Stimulated activated CD4-positive, alpha-beta T cell treated with anti-CD3 and anti-CD28 coated beads, TNF-alpha, amount 100 ng/mL, for 1 hour (primary cell): ENCODE data around the gene RAPSN.

Experiments used
- DNase-seq, 3 donors: peaks; one replicate each; pipeline ENCODE4 v3.0.0-alpha.2; 2020; ENCODE audit warnings: low read depth in 3 of 3, low spot score in 1 of 3

The RAPSN gene

DNA sequence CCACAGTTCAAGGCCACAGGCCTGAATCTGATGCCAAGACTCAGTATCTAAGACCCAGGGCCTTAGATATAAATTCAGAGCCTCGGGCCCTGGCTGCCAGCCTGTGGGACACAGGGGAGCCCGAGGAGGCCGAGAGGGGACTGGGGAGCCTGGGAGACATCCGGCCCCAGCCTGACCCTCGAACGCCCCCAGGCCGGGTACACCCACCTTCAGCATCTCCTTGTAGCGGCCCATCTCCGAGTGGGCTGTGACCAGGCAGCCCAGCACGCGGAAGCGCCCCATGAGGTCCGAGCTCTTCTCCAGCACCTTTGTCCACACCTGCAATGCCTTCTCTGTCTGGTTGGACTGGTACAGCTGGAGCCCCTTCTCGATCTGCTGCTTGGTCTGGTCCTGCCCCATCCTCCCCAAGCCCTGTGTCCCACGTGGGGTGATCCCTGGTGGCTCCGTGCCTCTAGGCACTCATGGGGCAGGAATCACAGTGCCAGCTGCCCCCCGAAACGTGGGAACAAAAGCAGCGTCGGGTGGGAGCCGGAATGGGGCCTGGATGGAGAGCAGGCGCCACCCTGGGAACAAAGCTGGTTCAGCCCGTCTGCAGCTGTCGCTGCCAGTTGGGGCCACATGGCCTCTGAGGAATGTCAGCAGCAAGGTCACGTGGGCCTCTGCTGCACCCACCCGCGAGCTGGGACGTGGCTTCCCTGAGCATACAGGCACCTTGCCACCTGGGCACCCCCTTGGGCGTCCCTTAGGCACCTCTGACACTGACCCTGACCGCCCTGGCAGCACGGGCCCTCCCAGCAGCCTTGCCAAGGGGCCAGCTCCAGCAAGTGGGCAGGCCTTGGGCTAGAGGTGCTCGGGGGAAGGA is at the start of gene RAPSN:
RAPSN (minus strand) TSS at position 571 of the 862 bp plus-strand sequence; CDS start at position 399, 172 bp downstream.
- no peak for DNase-seq

DNA sequence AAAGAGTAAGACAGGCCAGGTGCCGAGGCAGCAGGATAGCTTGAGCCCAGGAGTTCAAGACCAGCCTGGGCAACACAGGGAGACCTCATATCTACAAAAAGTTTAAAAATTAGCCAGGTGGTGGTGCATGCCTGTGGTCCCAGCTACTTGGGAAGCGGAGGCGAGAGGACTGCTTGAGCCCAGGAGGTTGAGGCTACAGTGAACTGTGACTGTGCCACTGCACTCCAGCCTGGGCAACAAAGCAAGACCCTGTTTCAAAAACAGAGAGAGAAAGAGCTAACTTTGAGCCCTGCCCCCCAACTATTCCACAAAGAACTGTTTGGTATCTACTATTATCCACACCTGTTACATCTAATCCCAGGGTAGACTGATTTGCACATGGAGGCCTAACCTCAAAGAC is 49.2 kb upstream of the RAPSN start:
- DNase-seq = no peak

DNA sequence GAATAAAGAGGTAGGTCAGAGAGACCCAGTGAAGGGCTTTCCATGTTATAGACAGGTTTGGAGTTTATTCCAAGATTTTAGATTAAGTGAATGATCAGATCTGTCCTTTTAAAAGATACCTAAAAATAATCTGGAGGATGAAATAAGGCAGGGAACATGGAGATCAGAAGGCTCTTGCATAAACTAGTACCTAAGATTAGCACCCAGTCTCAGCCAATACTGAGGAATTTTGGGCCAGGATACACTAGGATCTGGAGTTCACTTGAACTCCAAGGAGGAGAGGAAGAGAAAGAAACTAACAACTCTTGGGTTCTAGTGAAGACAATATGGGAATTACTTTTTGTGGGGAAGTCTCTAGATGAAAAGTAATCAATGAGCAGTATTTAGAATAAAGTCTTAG is 47.9 kb upstream of the RAPSN start:
- no peak for DNase-seq

DNA sequence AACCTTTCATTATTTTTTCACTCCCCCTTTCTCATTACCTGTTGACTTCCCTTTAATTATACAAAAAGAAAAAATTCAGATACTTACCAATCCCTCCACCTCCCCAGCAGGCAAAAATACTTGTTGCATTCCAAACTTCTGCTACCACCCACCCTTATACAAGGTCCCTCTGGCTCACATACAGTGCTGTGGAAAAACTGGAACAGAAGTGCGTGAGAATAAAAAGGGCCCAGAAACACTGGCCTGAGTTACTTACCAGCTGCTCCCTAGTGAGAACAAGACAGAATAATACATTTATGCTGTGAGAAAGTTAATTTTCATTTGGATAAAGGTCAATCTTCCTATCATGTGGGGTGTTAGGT is 46.9 kb upstream of the RAPSN start:
- no peak for DNase-seq

DNA sequence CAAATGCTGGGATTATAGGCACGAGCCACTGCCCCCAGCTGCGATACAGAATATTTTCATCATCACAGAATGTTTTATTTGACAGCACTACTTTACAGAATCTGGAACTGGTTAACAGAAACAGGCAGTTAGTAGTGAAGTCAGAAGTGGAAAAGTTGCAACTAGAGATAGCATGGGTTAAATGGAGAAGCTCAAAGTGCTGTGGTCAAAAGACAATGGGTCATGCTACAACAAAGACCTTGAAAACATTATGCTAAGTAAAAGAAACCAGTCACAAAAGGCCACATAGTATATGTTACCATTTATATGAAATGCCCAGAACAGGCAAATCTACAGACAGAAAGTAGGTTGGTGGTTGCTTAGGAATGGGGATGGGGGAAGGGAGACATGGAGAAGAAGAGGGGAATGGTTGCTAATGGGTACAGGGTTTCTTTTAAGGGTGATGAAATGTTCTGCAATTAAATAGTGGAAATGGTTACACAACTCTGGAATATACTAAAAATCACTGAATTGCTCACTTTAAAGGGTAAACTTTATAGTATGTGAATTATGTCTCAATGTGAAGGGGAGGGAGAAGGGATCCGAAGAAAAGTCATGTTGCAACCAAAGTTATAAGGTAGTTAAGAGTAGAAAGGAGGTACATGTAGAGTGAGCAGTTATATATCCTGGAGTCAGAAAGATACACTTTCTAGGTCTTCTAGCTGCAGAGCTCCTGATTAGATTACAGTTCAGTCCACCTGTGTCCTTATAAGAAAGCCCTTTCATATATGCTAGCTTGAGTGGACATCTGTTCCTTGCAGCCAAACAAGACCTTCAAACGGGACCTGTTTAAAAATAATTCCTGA is 46.3 kb upstream of the RAPSN start:
- no peak for DNase-seq

DNA sequence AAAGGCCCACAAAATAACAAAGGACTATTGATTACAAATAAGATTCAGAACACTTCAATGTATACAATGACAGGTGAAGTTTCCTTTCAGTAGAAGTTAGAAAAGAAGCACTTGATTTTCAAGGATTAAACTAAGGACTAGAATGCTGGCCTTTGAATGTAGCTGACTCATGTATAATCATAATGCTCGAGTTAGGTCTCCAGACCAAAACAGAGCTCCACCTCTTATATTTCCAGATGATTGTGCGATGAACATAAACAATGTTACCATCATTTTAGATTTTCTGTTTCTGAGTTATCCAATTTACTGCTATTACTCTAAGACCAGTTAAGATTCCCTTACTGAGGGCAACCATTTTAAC is 40.4 kb upstream of the RAPSN start:
- DNase-seq = no peak

DNA sequence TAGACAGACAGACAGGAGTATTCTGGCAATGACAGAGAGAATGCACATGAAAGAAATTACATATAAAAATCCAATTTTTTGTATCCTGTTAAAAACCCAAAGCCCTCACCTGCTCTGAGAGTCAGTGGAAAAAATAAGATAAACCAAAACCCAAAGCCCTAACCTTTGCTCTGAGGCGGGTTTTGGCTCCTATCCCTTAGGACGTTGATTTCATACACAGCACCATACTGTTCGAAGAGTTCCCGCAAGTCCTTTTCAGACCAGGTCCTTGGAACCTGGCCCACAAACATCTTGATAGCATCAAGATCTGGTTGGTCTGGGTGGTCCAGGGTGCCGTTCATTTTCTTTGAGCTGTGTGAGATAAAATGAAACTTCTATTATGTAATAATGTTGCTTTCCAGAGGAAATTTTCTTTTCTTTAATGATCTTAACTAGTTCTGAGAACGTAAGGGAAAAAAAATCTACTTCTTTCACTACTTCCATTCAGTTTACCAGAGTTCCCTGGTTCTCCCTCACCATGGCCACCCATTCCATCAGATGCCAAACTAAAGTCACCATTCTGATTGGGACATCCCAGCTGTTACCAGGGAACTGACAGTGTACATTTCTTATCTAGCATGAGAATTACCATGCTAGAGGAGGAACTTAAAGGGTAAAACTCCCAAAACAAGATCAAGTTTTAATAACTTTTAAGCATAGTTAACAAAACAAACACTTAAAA is 39.9 kb upstream of the RAPSN start:
- no peak for DNase-seq

DNA sequence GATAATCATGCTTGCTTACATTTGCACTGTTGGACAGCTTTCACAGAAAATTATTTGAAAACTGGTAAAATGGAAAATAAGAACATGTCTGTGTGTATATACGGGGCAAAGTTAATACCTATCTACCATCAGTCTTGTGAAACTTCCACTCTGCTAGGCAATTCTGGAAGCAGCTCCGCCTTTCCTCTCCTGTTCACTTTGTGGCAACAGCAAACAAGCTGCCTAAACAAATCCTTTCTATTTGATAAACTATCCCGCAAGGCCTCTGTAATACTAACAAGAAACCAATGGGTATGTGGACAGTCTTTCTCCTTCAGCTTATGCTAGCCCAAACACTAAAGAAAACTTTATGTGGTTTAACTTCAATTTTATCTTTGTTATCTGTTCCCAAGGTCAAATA is 39.2 kb upstream of the RAPSN start:
- DNase-seq = no peak

DNA sequence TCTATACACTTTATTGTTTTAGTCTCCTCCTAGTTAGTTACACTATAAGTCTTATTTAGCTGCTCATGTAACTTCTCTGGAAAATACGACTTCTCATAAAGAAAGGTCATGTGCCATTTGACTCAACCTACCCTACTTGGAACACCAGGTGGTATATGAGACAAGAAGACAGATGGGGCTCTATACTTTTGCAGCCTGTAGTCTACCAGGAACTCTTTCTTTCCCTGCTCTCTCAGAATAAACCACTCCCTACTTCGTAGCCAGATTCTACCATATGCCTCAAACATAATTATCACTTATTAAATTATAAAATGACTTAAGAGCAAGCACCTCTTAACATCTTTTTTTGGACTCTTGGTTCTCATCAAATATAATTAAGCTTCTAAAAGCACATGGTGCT is 38.5 kb upstream of the RAPSN start:
- no peak for DNase-seq

DNA sequence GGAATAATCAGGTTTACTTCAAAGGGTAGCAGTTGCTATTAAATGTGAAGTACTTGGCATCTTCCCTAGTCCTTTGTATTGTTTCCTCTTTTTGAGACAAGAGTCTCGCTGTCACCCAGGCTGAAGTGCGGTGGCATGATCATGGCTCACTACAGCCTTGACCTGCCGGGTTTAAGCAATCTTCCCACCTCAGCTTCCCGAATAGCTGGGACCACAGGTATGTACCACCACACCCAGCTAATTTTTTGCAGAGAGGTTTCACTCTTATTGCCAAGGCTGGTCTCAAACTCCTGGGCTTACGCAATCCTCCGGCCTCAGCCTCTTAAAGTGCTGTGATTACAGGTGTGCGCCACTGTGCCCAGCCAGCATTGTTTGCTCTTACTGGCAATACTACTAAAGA is 36.2 kb upstream of the RAPSN start:
- no peak for DNase-seq

DNA sequence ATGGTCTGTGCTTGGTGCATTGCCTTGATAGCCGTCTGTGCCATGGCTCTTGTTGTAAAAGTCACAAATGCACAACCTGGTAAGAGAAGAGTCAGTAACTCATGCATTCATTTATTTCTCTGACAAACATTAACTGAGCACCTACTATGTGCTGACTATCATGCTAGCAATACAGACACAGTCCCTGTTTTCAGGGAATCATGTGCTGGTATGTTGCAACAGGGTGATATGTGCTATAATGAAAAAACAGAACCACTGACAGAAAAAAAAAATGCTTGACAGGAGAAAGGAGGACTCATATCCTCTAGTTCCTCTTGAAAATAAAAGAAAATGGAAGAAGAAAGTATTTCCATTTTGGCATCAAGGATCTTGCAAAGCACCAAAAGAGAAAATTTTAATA is 34.5 kb upstream of the RAPSN start:
- DNase-seq = no peak

DNA sequence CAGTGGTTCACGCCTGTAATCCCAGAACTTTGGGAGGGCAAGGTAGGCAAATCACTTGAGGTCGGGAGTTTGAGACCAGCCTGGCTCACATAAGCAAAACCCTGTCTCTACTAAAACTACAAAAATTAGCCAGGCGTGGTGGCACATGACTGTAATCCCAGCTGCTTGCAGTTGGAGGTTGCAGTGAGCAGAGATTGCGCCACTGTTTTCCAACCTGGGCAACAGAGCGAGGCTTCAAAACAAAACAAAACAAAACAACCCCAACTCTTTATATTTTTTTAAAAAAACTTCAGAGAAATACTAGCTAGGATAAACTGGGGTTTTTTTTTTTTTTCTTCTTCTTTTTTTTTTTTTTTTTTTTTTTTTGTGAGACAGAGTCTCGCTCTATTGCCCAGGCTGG is 31.8 kb upstream of the RAPSN start:
- no peak for DNase-seq

DNA sequence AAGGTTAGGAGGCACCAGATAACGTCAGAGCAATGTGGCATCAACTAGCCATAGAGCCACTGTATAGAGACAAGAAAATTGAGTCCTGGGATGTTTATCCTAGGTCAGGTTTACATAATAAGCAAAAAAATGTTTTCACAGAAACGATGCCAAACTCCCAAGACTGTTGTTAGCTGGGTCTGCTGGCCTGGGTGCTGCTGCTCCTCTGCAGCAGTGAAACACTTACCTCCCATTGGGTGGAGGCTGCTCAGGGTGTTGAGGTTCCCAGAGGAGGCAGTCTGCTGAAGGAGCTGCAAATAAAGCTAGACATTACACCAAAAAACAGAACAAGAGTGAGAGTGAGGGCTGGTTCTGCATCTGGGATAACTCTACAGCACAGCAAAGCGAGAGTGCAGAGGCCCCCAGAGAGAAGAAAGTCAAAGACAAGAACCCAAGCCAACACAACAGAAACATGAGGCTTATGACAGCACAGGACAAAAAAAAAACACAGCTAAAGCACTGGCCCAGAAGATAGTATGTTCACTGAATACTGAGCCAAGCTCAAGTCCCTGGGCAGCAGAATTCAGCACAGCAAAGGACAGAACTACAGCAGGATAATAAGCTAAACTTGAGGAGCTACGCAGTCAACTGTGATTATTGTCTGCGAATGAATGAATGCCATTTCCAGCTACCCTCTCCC is 29.9 kb upstream of the RAPSN start:
- no peak for DNase-seq

DNA sequence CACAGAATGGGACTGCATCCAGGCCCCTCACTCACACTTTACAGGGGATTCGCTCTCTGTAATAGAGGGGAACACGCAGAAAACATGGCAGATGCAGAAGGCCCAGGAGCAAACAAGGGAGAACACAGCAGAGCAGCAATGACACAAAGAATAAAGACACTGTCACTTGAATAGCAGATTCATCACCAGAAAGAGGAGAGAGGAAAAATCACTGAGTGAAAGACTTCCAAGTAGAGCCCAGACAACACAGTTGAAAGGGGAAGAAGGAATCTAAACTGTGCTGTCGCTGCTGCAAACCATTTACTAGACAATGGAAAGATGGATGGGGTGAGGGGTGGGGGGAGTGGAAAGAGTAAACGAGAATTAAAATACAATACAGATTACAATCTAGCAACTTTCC is 28.8 kb upstream of the RAPSN start:
- DNase-seq = no peak

DNA sequence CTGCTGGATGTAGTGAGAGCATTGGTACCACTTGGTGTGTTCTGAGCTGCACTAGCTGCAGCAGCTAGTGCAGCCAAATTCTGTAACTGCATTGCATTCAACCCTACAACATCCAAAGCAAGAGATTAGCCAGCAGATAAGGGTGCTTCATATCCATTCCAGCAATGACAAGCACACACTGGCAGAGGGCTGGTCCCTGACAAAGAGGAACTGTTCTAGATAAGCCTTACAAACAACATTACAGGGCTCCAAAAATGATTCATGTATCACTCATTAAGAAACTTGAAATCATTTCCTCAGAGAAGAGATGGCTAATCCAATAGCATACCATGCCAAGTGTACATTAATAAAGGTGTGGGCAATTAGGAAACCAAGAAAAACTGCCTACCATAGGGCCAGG is 28.4 kb upstream of the RAPSN start:
- DNase-seq = no peak

DNA sequence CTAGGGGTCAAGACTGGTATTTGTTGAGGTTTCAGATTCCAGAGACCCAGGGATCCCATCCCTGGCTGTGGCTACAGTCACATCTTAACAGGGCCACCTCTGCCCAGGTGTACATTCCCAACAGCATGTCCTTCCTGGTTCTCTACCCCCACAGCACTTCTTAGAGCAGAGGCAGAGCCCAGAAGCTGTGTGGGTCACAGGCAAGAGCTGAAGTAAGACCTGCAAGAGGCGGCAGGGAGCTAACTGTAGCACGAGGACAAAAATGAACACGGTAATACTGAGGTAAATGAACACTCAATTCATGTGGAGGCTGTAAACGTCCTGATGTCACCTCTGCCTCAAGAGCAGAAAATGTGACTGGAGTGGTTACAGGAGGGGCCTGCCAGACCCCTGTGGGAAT is 21.7 kb upstream of the RAPSN start:
- no peak for DNase-seq

DNA sequence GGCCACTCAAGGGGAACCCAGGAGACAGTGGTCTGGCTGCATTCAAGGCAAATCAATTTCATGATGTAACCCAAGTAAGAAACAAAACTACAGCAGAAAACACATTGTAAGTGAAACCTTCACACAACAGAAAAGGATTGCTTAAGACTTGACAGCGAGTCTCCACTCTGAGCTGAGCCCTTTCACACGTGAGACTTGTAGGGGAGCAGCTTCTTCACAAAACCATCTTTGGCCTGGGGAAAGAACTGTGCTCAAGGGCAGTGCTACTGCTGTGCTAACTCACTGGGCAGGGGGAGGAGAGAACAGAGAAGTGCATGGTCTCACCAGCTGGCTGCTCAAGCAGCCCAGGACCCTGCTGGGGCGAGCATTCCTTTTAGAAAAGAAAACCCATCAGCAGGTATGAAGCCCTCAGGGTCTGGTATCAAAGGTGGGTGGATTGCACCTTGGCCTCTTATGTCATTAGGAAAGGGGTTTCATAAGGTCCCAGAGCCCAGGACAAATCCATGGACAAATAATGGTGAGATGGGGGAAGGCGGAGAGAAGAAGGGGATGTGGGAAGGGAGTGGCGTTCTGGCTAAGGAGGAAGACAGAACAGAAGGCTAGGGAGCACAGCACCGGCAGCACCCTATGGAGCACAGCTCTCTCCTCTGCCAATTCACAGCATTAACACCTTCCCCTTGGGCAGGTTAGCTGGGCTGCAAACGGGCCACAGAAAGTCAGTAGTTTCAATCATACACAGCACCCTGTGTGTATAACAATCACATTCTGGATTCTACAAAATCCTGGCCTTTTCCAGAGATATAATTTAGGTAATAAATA is 20.6 kb upstream of the RAPSN start:
- DNase-seq = no peak

DNA sequence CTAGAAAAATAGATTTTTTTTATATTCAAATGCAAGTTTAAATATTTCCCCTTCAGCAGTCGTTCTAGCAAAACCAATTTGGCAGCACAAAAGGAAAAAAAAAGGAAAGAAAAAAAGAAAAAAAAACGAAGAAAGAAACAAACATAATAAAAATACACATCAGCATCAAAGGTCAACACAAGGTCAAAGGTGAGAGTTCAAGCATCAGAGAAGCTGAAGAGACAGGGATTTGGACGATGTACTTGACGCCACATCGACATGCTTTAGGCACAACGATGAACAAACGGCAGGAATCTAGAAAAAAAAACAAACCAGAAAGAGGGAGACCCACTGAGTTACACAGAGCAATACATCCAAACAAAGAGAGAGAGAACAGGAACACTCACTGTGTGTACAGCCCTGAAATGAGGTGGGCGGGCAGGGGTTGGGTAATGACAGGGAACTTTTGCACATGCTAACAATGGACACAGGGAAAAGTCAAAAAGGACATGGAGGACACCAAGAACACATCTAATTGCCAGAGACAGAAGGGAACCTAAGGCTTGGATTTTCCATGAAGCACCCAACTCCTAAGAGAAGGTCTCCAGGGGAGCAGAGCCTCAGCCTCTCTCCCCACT is 19.8 kb upstream of the RAPSN start:
- DNase-seq = no peak

DNA sequence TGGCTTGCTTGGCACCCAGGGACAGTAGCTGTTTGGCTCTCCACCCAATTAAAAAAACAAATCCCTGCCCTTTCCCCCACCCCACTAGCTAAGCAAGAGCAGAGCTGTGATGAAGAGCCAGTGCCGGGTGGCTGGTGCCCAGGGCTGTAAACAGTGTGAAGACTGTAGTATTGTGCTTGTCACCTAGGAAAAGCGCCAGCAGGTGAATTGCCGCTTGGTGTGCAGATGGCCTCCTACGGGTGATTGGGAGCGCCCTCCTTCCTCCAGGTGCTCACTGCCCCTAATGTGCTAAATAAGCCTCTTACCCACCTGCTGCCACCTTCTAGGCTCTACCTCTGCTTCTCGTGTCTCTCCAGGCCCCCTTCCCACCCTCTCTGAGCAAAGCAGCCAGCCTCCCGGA is 18.4 kb upstream of the RAPSN start:
- DNase-seq = no peak

DNA sequence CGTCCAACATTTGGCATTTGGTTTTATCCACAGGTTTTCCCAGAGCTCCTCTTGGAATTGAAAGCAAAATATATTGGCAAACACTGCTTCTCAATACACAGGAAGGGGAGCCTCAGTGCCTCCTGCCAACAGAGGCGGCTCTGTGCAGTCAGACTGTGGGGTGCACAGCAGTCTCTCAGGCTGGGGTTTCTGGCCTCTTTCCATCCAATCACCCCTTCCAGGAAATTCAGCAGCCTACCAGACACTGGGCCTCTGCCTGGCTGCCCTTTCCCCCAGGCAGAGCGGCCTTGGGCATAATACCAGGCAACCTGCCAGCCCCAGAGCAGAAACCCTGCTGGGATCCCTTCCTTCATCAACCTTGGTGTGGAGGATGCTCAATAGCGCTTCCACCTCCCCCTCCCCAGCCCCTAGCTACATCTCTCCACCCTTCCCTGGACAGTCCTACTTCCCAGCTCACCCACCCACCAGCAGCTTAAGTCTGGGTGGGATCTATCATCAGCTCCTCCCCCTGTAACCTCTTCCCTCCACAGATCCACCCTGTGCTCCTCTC is 17.8 kb upstream of the RAPSN start:
- DNase-seq = no peak
